K562 (cell line): Measurements from ENCODE around the gene PTPRM.

Experiments used
- CREBBP ChIP-seq: IDR thresholded peaks from one replicate; pipeline ENCODE4 v1.6.1; 2012; ENCODE audit warnings: low read depth, mild to moderate bottlenecking, control low read depth, inconsistent platforms, low read length
- EZH2 ChIP-seq: IDR thresholded peaks from 2 replicates; pipeline ENCODE4 v1.6.1; 2012; ENCODE audit warnings: low read depth, mild to moderate bottlenecking, inconsistent platforms, low read length, borderline replicate concordance
- FOXA1 ChIP-seq: fragments of 450-650 bp; IDR thresholded peaks from 2 replicates; pipeline ENCODE4 v1.6.1; 2016; ENCODE audit warnings: mild to moderate bottlenecking, borderline replicate concordance
- KLF16 ChIP-seq: IDR thresholded peaks from 2 replicates; pipeline ENCODE4 v1.6.1; 2016; ENCODE audit warnings: antibody characterized with exemption
- POLR2A ChIP-seq: fragments of 450-650 bp; conservative IDR thresholded peaks from 2 replicates; pipeline ENCODE4 v1.6.1; 2016
- SREBF2 ChIP-seq: sonication (generic); formaldehyde crosslinking; IDR thresholded peaks from 2 replicates; pipeline ENCODE4 v1.4.0; 2020; ENCODE audit warnings: mild to moderate bottlenecking, missing genetic modification reagents
- ZNF121 ChIP-seq: sonication (generic); formaldehyde crosslinking; conservative IDR thresholded peaks from 2 replicates; pipeline ENCODE4 v1.8.0; 2022; ENCODE audit warnings: missing genetic modification reagents
- ZNF644 ChIP-seq: fragments of 200-800 bp; sonication (Bioruptor generic); IDR thresholded peaks from 2 replicates; pipeline ENCODE4 v1.6.1; 2016; ENCODE audit warnings: low read depth, missing genetic modification characterization, missing compliant biosample characterization
- TF ChIP-seq, protein P1 (sequence below), 2 experiments: IDR thresholded peaks in 1 of 2; conservative IDR thresholded peaks in 1 of 2; 2 replicates each; pipeline ENCODE4 v1.6.1; 2016; ENCODE audit warnings: low read depth in 2 of 2, mild to moderate bottlenecking in 1 of 2, missing compliant biosample characterization in 1 of 2, missing genetic modification characterization in 1 of 2, moderate library complexity in 1 of 2

DNA sequence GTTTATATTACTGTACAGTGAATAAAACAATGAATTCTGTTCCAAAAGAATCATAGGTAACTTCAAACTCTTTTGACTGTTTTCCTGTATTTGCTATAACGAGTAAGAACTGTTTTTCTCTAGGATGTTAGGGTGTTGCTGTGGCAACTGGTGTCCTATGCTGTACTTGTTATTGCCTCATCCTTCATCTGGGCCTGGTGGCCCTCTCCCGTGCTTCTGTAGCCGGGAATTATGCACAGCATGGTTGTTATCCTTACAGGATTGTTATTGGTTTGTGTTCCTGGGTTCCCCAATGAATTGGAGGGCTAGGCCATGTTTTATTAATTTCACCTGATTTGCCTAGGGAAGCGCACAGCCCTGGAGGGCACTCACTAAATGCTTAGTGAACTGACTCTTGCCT, 279.2 kb downstream of the PTPRM start:
- TF ChIP-seq ZNF644 (tag), result no peak
- TF ChIP-seq, protein P1, sequence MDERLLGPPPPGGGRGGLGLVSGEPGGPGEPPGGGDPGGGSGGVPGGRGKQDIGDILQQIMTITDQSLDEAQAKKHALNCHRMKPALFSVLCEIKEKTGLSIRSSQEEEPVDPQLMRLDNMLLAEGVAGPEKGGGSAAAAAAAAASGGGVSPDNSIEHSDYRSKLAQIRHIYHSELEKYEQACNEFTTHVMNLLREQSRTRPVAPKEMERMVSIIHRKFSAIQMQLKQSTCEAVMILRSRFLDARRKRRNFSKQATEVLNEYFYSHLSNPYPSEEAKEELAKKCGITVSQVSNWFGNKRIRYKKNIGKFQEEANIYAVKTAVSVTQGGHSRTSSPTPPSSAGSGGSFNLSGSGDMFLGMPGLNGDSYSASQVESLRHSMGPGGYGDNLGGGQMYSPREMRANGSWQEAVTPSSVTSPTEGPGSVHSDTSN (CRISPR knock-in tag; IDR thresholded peaks at IDR 0.05; ENCODE audit: low read depth), result no peak
- TF ChIP-seq, protein P1 (tag; conservative IDR thresholded peaks at IDR 0.05; ENCODE audit: low read depth), result no peak
- no peak for TF ChIP-seq CREBBP
- no peak for TF ChIP-seq EZH2
- TF ChIP-seq POLR2A, result no peak
- no peak for TF ChIP-seq KLF16
- no peak for TF ChIP-seq ZNF121 (CRISPR knock-in tag)
- no peak for TF ChIP-seq SREBF2 (CRISPR knock-in tag)
- no peak for TF ChIP-seq FOXA1
